SKM-1 treated with dmso at 0.1 percent for 144 hours (cell line): Measurements from ENCODE around the gene HIP1R.

Experiments
- DNase-seq: peaks from one replicate; lab custom pipeline; 2025; ENCODE audit not compliant: unreplicated experiment; lab: John Stamatoyannopoulos, UW

The HIP1R gene

DNA sequence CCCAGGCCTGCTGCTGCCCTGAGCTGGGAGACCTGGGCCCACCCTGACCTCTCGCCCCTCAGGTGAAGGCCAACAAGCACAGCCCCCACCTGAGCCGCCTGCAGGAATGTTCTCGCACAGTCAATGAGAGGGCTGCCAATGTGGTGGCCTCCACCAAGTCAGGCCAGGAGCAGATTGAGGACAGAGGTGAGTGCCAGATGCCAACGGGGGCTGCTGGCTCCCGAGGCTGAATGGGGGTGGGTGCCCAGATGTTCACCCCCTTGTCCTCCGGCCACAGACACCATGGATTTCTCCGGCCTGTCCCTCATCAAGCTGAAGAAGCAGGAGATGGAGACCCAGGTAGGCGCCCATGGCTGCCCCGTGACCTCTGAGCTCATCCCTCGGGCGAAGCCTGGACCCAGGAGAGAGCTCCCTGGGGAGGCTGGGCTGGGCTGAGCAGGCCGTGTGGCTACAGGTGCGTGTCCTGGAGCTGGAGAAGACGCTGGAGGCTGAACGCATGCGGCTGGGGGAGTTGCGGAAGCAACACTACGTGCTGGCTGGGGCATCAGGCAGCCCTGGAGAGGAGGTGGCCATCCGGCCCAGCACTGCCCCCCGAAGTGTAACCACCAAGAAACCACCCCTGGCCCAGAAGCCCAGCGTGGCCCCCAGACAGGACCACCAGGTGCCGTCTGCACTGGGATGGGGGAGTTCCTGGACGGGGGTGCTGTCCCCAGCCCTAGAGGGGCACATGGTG lies 25.8 kb downstream of the HIP1R start:
- no peak for DNase-seq

DNA sequence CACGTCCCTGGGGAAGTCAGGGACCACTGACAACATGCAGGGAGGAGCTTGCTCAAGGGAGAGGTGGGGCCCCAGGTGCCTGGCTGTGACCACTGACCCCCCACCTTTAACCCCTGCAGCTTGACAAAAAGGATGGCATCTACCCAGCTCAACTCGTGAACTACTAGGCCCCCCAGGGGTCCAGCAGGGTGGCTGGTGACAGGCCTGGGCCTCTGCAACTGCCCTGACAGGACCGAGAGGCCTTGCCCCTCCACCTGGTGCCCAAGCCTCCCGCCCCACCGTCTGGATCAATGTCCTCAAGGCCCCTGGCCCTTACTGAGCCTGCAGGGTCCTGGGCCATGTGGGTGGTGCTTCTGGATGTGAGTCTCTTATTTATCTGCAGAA lies 26.3 kb downstream of the HIP1R start:
- DNase-seq, result no peak

DNA sequence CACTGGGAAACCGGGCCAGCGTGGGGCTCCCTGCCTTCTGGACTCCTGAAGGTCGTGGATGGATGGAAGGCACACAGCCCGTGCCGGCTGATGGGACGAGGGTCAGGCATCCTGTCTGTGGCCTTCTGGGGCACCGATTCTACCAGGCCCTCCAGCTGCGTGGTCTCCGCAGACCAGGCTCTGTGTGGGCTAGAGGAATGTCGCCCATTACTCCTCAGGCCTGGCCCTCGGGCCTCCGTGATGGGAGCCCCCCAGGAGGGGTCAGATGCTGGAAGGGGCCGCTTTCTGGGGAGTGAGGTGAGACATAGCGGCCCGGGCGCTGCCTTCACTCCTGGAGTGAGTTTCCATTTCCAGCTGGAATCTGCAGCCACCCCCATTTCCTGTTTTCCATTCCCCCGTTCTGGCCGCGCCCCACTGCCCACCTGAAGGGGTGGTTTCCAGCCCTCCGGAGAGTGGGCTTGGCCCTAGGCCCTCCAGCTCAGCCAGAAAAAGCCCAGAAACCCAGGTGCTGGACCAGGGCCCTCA lies 26.9 kb downstream of the HIP1R start:
- no peak for DNase-seq

DNA sequence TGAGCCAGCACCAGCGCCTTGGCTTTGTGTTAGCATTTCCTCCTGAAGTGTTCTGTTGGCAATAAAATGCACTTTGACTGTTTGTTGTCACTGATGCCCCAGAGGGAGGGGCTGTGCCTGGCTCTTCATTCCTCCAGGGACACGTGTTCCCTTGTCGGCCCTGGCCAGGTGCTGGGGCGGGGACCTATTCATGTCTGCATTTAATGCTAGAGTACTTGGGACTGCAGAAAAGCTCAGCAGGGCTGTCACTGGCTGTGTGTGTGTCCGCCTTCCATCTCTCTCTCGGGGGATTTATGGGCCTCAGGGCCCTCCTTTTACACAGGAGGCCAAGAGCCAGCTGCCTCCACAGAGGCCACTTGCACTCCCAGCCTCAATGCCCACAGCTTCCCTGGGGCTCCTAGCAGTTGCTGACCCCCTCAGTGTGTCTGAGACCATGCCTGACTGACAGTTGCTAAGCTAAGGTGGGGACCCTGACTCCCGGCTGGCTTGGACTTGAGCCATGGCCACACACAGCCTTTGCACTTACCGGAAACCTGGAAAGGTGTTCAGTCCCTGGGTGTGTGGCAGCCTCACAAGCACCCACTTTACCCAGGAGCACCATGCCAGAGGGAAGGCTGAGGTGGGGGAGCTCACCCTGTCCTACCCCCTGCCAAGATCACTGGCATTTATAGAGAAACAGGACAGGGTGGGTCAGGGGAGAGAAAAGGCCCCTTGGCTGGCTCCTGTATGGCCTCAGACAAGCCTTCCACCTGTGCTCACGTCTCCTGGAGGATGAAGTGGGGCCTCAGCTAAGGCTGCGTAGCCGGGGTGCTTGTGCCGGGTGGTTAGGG lies 27.8 kb downstream of the HIP1R start:
- no peak for DNase-seq

DNA sequence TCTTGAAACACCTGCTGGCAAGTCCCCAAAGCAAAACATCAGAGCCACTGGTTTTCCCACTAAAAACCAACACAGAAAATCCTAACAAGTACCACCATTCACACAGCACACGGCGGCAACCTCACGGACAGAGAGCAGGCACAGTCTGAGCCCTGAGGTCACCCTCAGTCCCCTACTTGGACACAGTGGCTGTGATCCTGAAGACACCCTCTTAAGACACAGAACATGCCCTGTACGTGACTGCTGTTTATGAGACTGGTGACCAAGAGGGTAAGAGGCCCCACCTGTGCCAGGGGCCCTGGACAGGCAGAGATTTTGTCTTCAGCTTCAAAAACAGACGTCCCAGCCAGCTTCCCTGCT lies 29.6 kb downstream of the HIP1R start:
- no peak for DNase-seq

DNA sequence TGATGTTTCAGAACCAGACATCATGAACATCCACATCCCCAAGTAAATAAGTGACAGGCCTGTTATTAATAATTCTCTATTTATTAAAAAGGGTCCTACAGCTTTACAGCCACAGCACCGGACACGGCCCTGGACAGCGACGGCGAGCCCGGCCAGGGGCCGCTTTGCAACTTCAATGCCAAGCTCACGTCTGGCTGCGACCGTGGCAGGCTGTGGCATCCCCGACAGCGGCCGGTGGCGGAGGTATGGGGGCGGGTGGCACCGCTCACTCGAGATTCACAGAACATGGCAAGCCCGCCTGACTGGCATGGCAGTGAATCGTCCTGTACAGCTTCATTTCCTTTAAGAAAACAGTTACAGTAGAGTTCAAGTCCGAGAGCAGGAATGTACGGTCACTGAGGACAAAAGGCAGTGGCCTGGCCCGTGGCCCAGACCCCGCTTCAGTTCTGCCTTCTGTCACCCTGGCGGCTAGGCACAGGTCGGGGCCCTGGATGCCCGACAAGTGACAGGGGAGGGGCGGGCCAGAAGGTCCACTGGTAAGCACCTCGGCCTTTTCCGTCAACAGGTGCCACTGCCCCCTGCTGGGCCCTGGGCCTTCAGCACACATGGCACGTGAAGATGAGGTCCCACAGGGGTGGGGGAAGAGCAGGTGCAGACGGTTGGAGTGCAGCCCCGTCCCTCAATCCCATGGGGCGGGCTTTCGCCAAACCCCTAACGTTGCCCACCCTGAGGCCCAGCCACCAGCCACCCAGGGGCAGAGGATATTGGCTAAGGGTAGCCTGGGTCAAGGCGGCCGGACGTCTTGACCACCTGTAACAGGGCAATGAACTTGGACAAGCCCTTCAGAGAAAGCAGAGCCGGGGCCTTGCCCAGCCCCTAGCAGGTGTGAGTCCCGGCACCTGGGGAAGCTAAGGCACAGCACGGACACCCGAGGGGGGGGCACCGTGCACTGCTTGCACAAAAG lies 30.3 kb downstream of the HIP1R start:
- no peak for DNase-seq

DNA sequence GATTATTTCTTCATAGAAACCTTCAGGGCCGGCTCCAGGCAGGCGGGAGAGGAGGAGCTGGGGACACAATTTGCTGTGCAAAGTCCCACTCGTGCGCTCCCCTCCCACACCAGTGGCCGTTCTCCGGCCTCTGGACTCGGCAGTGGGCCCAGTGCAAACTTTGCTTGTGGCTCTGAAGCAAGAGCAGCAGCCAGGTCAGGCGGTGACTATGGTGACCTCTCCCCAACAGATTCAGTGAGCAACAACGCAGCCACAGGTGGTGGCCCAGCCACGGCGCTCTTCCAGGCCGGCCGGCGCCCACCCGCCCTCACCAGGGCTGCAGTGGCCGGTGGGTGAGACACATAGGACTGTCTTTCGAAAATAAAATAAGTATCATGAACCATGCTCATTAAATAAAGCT lies 31.1 kb downstream of the HIP1R start:
- DNase-seq, result no peak

DNA sequence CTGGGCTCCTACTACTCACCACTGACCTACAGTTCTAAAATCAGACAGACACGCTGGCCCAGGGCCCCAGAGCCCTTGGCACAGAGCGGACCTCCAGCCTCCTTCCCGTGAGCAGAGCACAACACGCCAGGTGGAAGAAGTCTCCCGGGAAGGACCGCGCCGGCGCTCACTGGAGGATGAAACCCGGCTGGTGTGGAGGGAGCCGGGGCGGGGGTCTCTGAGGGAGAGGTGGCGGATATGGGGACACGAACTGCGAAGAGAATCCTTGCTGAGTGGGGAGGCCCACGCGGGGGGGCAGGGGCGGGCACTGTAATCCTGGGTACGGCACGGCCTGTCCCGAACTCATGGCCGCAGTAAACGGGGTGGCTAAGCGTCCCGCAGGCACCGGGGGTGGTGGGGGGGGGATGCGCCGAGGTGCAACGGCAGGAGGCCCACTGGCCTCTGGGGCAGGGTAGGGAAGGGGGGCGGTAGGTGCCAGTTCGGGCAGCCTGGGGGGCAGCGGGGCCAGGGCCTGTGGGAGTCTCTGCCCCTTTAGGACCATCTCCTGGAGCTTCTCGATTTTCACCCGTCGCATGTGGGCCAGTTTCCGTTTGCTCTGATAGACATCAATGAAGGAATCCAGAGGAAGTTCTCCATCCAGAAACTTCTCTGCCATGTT lies 31.8 kb downstream of the HIP1R start:
- no peak for DNase-seq

DNA sequence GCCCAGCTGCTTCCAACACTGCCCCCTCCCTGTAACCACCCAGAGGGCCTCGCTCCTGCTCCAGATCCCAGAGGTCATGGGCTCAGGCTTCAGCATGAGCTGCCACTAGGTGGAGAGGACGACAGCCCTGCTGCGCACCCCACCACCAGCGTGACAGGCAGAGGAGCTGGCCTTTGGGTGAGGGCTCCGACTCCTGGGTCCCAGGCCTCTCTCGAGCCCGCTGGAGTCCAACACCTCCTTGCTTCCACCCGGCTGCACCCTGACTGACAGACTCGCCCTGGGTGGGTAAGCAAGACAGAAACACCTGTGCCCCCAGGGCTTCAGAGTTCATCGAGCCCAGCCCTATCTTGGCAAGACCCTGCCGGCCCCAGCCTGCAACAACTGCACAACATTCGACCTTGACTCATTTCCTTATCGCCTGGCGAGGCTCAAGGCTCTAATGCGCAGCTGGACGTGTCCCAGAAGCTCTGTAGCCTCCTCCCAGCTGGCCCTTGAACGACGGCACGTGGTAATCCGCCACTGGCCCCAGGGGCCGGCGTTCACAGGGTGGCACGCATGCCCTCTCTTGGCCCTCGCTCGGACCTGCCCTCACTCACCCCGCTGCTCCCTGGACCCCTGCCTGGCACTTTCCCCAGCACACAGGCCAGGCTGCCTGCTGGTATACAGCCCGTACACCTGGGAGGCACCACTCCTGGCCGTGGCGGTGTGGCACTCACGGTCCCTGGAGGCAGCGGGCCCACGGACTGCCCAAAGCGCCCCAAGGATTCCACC lies 32.6 kb downstream of the HIP1R start:
- no peak for DNase-seq

DNA sequence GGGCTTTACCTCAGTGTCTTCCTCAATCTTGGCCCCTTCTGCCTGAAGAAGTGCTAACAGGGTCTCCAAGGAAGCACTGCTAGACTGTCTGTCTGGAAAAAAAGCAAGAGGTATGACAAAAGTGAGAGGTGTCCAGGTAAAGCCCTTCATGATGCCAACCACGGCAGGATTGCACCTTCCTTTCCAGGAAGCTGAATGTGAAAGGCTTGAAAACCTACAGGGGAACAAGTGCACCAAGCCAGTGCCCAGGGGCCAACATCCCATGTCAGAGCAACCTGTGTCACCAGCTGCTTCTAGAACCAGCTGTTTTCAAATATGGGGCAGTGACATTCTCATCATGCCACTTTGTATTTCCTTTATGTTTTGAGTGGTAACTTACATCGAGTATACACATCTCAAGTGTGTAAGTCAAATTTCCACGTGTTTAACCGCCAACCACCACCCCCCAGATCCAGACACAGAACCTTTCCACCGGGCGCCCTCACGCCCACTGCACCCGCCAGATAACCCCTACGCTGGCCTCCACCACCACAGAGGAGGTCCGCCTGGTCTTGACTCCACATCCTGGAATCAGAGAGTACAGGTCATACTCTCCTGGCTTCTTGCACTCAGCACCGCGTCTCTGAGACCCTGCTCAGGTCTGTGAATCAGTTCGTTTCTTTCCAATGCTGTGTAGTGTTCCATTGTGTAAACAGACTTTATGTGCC lies 33.4 kb downstream of the HIP1R start:
- no peak for DNase-seq

DNA sequence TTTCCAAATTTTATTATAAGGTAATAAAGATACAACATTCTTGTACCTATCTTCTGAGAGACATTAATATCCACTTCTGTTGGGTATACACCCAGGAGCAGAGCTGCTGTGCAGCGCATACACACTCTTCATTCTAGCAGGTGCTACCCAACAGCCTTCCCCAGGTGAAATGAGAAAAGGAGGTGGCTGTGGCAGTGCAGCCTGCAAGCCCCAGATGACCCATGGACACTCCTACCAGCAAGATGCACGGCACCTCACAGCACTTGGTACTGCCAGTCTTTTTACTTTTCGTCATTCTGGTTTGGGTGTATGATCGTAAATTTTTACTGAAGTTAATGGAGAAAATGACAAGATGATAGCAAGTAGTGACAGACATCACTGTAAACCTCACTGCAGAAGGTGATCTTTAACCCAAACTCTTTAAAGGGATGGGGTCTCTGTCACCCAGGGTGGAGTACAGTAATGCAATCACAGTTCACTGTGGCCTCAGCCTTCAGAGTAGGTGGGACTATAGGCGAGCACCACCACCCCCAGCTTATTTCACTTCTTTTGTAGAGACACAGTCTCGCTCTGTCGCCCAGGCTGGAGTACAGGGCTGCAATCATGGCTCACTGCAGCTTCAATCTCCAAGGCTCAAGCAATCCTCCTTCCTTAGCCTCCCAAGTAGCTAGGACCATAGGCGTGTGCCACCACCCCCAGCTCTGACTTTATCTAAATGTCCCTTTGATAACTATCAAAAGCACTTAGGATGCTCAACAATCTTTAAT lies 34.1 kb downstream of the HIP1R start:
- DNase-seq, result no peak

DNA sequence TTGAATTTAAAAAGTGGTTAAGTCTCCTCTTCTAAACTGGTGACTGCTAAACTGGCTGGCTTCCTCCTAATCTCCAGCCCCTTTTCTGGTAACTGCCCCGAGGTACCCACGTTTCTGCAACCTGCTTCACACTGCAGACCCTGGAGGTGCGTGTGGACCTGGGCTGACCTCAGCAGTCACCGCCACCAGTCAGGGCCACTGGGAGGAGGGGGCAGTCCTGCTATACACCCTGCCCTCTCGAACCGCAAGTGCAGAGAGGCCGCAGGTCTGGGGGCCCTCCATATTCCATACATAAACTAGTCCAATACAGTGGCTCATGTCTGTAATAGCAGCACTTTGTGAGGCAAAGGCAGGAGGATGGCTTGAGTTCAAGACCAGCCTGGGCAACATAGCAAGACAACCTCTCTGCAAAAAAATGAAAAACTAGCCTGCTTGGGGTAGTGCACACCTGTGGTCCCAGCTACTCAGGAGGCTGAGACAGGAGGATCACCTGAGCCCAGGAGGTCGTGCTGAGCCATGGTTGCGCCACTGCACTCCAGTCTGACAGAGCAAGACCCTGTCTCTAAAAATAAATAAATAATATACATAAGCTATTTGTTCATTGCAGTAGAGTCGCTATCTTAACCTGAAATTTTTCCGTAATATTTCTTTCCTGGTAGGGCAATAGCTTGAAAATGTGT lies 35.0 kb downstream of the HIP1R start:
- DNase-seq, result no peak

DNA sequence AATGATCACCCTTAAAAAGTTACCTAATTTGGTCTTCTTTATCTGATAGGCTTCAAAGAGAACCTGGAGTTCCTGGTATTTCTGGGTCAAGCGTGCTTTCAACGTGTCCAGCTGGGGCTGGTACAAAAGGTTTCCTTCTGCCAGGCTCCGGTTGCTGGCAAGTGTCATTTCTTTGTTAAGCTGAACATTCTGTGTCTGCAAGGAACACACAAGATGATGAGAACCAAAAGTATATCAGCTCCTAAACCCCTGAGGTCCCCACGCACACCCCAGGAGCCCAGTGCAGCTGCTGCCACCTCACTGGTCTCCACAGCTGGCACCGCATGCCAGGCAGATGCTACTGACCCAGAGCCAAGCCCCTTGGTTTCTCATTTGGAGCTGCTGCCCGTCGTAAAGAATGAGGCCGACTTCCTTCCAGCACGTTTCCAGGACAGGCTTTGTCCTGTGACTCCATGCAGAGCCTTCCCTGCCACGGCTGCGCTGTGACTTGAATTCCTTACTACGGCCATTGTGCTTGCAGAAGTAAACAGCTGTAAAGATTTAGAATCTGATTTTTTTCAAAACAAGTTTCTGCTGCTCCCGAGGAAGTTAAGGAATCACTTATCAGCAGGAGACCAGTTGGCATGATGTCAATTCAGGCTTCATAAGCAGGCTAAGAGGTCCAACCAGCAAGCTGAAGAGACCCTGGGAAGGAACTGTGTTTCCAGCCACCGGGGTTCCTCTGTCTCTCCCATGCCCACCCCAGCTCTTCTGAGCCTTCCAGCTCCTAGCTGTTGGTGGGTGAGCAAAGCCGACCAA lies 35.8 kb downstream of the HIP1R start:
- no peak for DNase-seq

DNA sequence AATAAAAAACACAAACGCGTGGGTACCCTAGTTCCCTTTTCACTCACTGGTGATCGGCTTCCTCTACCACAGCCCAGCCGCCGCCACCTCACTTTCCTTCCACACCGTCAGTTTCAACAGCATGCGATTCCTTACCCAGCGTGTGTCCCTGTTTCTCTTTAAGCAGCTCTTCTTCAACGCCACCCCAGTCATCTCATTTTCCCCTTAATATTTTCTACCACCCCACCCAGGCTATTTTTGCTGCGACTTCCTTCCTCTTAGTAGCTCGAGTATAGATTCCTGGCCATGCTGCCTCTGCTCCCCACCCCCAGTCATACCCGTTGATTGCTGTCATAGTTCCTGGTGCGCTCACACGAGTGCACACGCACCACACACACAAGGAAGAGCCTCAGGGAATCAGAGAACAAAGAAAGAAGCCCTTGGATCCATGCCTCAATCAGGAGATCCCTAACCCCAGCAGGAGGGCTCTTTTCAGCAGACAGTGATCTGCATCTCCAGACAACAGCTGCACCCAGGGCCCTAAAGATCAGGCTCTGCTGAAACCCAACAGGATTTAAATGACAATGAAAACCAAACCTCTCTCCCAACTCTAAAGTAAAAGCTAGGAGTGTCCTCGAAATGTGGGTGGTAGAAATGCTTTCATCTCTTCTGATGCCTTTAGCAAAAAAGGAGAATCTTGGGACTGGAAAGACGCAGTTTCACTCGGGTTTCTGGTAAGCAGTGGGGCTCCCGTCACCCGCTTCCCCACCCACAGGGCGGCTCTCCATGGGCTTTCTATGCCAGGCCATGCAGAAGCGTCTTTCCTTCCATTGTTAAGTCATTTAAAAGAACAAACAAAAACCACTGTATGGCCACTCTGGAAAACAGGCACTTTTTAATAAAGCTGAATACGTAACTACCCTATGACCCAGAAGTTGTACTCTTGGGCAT lies 36.9 kb downstream of the HIP1R start:
- DNase-seq, result peak; percentile 66

DNA sequence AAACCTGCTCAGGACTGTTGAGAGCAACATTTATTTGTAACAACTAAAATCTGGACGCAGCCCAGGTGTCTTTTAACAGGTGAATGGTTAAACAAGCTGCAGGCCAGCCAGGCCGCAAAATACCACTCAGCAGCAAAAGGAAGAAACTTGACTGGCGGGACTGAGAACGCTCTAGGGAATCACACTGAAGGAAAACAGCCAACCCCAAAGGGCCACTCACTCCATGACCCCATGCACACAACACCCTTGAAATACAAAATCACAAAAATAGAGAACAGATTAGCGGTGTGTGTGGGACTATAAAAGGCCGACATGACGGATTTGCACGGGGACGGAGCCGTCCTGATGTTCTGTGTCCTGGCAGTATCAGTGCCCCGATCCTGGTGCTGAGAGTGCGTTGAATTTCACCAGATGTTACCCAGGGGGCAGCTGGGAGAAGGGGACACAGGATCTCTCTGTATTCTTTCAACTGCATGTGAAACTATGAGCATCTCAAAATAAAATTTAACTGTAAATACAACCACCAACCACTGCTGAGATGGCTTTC lies 37.6 kb downstream of the HIP1R start:
- DNase-seq, result no peak

DNA sequence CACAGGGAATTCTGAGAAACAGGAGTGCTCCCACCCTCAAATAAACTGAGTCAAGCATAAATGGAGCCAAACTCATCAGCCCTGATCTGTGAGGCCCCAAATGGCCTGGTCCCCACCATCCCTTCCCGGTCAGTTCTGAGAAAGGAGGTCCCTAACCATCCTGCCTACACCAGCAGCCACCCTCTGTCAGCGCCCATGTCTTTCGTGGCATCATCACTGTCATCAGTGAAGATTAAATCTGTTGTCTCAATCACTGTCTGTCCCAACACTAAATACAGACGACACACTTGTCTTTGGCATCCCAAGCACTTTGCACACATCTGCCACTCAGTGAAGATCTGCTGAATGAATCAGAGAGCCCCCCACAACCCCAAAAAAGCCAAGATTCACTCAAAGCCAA lies 38.3 kb downstream of the HIP1R start:
- DNase-seq, result no peak
